HG03175 (cell line): Measurements from ENCODE around the gene LBX1.

ENCODE experiments used
- ATAC-seq: cut with Tn5 transposase; IDR thresholded peaks from one replicate; pipeline ENCODE4 v1.9.1; 2021; ENCODE audit warnings: mild to moderate bottlenecking, moderate library complexity; ENCODE audit not compliant: unreplicated experiment

Gene LBX1

GRCh38 chr10:101244321-101245050 is 15.2 kb upstream of the LBX1 start:
- no peak for ATAC-seq

- ATAC-seq: no peak
Measured at GRCh38 chr10:101241840-101242707, 12.8 kb upstream of the LBX1 start.

GRCh38 chr10:101238732-101239105 is 9.5 kb upstream of the LBX1 start:
- ATAC-seq: no peak

GRCh38 chr10:101237982-101238731 is 8.9 kb upstream of the LBX1 start:
- ATAC-seq: no peak

GRCh38 chr10:101237081-101237981 is 8.1 kb upstream of the LBX1 start:
- no peak for ATAC-seq

- no peak for ATAC-seq
Measured at GRCh38 chr10:101236376-101237080, 7.3 kb upstream of the LBX1 start.

- ATAC-seq: no peak
Measured at GRCh38 chr10:101235766-101236165, 6.5 kb upstream of the LBX1 start.

GRCh38 chr10:101234333-101234732 is 5.1 kb upstream of the LBX1 start:
- no peak for ATAC-seq

- ATAC-seq: no peak
Measured at GRCh38 chr10:101233863-101234262, 4.6 kb upstream of the LBX1 start.

- no peak for ATAC-seq
Measured at GRCh38 chr10:101233443-101233842, 4.2 kb upstream of the LBX1 start.

- ATAC-seq: no peak
Measured at GRCh38 chr10:101231912-101232689, 2.8 kb upstream of the LBX1 start.

GRCh38 chr10:101231092-101231491 is 1.8 kb upstream of the LBX1 start:
- no peak for ATAC-seq

GRCh38 chr10:101230183-101230917 is 1.1 kb upstream of the LBX1 start:
- no peak for ATAC-seq

GRCh38 chr10:101228966-101229265 is 347 bp downstream of the LBX1 start:
- no peak for ATAC-seq

GRCh38 chr10:101228153-101228965 is 904 bp downstream of the LBX1 start:
- no peak for ATAC-seq

GRCh38 chr10:101227429-101228152 is 1.7 kb downstream of the LBX1 start:
- ATAC-seq: no peak
